Esophagus squamous epithelium (tissue), 5 donors: ENCODE measurements around the gene GRIK3. TPM values are rescaled to one million over a fixed set of nuclear protein-coding genes. Genes with fewer than 3 reads are reported as not detected.

Experiments
- DNase-seq: peaks from one replicate; lab custom pipeline; 2025; lab: John Stamatoyannopoulos, UW
- H3K27ac ChIP-seq, 4 donors: fragments of 200-600 bp; sonication (generic); one replicate each; pipeline ENCODE4 v1.5.1; 2016 to 2019; ENCODE audit warnings: mild to moderate bottlenecking in 1 of 4
- H3K27me3 ChIP-seq, 4 donors: fragments of 200-600 bp; sonication (generic); 1 replicate in 3 of 4; 2 replicates in 1 of 4; pipeline versions ENCODE4 v1.5.1 to v1.6.0; 2017 to 2021; ENCODE audit warnings: antibody characterized with exemption in 1 of 4
- H3K36me3 ChIP-seq, 3 donors: fragments of 200-600 bp; sonication (generic); one replicate each; pipeline ENCODE4 v1.5.1; 2016 to 2019
- H3K4me1 ChIP-seq, 3 donors: fragments of 200-600 bp; sonication (generic); one replicate each; pipeline ENCODE4 v1.5.1; 2017 to 2019
- H3K4me3 ChIP-seq, 4 donors: fragments of 200-600 bp; sonication (generic); 1 replicate in 3 of 4; 2 replicates in 1 of 4; pipeline ENCODE4 v1.5.1; 2016 to 2019; ENCODE audit warnings: mild to moderate bottlenecking in 2 of 4, moderate library complexity in 1 of 4
- H3K9me3 ChIP-seq, 3 donors: fragments of 200-600 bp; sonication (generic); one replicate each; pipeline ENCODE4 v1.5.1; 2016 to 2019
- CTCF ChIP-seq, 6 experiments: fragments of 450-650 bp in 4 of 6; fragments of 200-600 bp in 2 of 6; sonication (generic) in 2 of 6; IDR thresholded peaks; one replicate each; pipeline ENCODE4 v1.5.1; 2016 to 2019; ENCODE audit warnings: antibody characterized with exemption in 6 of 6, mild to moderate bottlenecking in 4 of 6, moderate library complexity in 4 of 6
- POLR2A ChIP-seq, 4 donors: fragments of 450-650 bp; IDR thresholded peaks; one replicate each; pipeline ENCODE4 v1.6.1; 2017; ENCODE audit warnings: antibody characterized with exemption in 4 of 4, mild to moderate bottlenecking in 4 of 4, moderate library complexity in 3 of 4
- WGBS, 2 donors: methylation state at CpG; one replicate each; pipeline ENCODE4 v1.1.5; 2018; 5-methylcytosine and 5-hydroxymethylcytosine counted together
- intact Hi-C: fragments of 100-400 bp; cut with DNase I; formaldehyde crosslinking; loops from one replicate; pipeline ENCODE4 v1.15.0; 2022
- total RNA-seq, 4 donors: library from RNA; depleted of rRNA; stranded (reverse); fragments of >200 nt; gene quantifications; one replicate each; pipeline ENCODE4 v1.1.0, GENCODE V29; 2016
- donor health status: DM: yes; HTN: yes; CAD: no.

Gene GRIK3
- total RNA-seq, 4 donors from 2014 or later: 0.11 to 0.38 (median 0.21) TPM; not detected in 1

DNA sequence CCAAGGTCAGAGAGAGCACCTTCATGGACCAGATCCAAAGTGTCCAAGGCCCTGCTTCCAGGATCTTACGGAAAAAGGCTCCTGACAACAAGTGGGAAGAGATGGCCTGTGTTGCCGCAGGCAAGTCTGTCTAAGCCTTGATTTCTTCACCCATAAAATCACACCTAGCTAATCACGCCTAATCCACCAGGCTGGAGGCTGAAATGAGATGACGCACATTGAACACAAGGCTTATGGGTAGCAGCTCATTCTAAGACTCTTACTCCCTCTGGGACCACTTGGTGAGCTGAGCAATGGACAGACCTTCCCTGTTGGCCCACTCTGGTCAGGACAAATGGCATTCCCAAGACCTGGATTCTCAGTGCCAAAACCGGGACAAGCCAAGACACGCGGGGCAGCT is 38.2 kb downstream of the GRIK3 start:
- TF ChIP-seq CTCF (IDR thresholded peaks at IDR 0.05) (no peak), POLR2A (IDR thresholded peaks at IDR 0.05) (no peak)
- H3K4me3 ChIP-seq: no peak overlapping the region
- H3K4me1 ChIP-seq: no peaks in the 10 kb centered on the region
- H3K9me3 ChIP-seq: no peaks in the 10 kb centered on the region
- 85 to 96% methylated on average over 4 to 7 of the region's 7 CpGs for WGBS, 2 donors
- no peak overlapping the region for H3K27ac ChIP-seq
- no peak for DNase-seq
- intact Hi-C loops: no loop called here
- peaks cover 0 to 25% (median 0%) of the 10 kb centered on the region in 4 donors for H3K27me3 ChIP-seq
- H3K36me3 ChIP-seq: no peaks in the 10 kb centered on the region

GRCh38 chr1:36994868-36995267 is 39.4 kb downstream of the GRIK3 start:
- TF ChIP-seq CTCF (IDR thresholded peaks at IDR 0.05): no peak
- no peak for TF ChIP-seq POLR2A (IDR thresholded peaks at IDR 0.05)
- Histone ChIP-seq H3K4me1 (peaks cover 0 to under 1% (median 0%) of the 10 kb centered on the region in 3 donors), H3K36me3 (no peaks in the 10 kb centered on the region), H3K4me3 (no peak overlapping the region), H3K27me3 (peaks cover 0 to 36% (median 0%) of the 10 kb centered on the region in 4 donors), H3K9me3 (no peaks in the 10 kb centered on the region), H3K27ac (no peak overlapping the region)
- intact Hi-C loops: no loop called here
- no peak for DNase-seq
- 50 to 65% methylated on average over 7 to 8 of the region's 8 CpGs for WGBS, 2 donors

DNA sequence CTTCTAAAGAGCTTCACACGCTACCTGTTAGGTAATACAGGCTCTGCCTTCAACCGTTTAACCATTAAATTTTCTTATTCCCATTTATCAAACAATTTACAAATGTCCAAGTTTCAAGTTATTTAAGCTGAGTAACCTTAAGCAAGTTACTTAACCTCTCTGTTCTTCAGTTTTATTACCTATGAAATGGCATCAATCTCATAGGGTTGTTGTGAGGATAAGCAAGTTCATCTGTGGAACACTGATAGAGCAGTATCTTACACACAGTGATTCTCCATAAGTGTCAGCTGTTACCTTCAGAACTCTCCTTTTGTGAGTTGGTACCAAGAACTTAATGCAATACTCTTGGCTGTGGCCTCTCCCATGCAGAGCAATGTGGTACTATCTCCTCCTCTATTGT is 40.0 kb downstream of the GRIK3 start:
- WGBS, 2 donors: 45 to 86% methylated on average over 2 of the region's 2 CpGs
- intact Hi-C loops: no loop called here

DNA sequence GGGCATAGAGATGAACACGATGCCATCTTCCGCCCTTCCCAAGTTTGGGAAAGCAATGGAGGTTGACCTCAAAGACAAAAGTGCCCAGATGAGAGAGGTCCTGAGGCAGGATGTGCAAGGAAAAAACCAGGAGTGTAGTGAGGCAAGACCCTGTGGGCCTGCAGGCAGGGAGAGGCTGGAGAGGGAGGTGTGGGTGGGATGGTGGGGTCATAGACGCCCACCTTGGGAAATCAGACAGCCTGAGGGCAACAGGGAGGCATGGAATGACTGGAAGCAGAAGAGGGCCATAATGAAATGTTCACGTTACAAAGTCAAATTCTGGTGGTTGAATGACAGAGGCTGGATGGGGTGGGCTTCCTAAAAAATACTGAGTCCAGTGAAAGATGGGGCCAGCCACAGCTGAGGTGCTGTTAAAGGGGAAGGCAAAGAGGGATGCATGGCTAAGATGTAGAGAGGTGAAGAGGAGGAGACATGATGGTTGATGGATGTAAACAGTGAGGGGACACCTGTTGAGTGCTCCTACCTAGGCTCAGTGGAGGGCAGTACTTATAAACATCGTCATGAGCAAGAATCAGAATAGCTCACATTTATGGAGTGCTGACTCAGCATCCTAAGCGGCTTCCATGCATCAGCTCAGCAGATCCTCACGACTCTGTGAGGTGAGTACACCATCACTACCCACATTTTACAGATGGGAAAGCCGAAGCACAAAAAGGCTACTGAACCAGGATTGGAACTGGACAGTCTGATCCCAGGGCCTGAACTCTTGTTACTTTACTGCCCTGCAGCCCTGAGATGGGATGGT is 42.0 kb downstream of the GRIK3 start:
- Histone ChIP-seq H3K9me3 (no peaks in the 10 kb centered on the region), H3K27me3 (peaks cover 0 to 45% (median 0%) of the 10 kb centered on the region in 4 donors), H3K36me3 (no peaks in the 10 kb centered on the region), H3K4me3 (no peak overlapping the region), H3K4me1 (peaks cover 0 to 18% (median 5%) of the 10 kb centered on the region in 3 donors), H3K27ac (no peak overlapping the region)
- intact Hi-C loops: no loop called here
- 65 to 85% methylated on average over 6 to 8 of the region's 8 CpGs for WGBS, 2 donors
- no peak for DNase-seq
- TF ChIP-seq POLR2A (IDR thresholded peaks at IDR 0.05): no peak
- no peak for TF ChIP-seq CTCF (IDR thresholded peaks at IDR 0.05)

More for the DNA sequence above, 40.0 kb downstream of the GRIK3 start:
- no peak overlapping the region for H3K27ac ChIP-seq
- no peaks in the 10 kb centered on the region for H3K36me3 ChIP-seq
- no peak overlapping the region for H3K4me3 ChIP-seq
- peaks cover 0 to 6% (median 0%) of the 10 kb centered on the region in 3 donors for H3K4me1 ChIP-seq
- peaks cover 0 to 42% (median 0%) of the 10 kb centered on the region in 4 donors for H3K27me3 ChIP-seq
- no peak for DNase-seq
- no peaks in the 10 kb centered on the region for H3K9me3 ChIP-seq
- TF ChIP-seq CTCF (IDR thresholded peaks at IDR 0.05): no peak
- TF ChIP-seq POLR2A (IDR thresholded peaks at IDR 0.05): no peak

DNA sequence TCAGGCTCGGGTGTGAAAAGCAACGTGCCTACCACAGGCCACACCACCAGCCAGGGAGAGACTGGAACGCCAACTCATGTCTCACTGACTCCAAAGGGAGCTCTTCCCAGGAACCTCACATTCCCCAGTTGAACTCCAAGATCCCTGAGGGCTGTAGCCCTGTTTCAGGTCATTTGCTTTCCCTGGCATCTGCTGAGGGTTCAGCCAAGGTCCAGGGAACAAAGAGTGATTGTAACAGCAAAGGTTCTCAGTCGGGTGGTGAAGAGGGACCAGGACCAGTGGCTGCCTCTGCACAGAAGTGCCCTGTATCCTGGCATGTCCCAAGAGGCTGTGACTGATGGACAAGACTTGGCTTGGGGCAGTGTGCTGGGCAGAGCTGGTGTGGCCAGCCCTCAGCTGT is 42.8 kb downstream of the GRIK3 start:
- no CpG with 5 or more reads among the region's 4 CpGs for WGBS, 2 donors
- intact Hi-C loops: no loop called here
- TF ChIP-seq CTCF (IDR thresholded peaks at IDR 0.05): no peak
- no peak for TF ChIP-seq POLR2A (IDR thresholded peaks at IDR 0.05)
- Histone ChIP-seq H3K36me3 (no peaks in the 10 kb centered on the region), H3K4me1 (peaks cover 0 to 18% (median 5%) of the 10 kb centered on the region in 3 donors), H3K9me3 (no peaks in the 10 kb centered on the region), H3K27ac (no peak overlapping the region), H3K27me3 (peaks cover 0 to 39% (median 0%) of the 10 kb centered on the region in 4 donors), H3K4me3 (no peak overlapping the region)
- no peak for DNase-seq
